HepG2 (cell line): ENCODE data around the gene HILPDA. TPM values are rescaled to one million over a fixed set of nuclear protein-coding genes. Genes with fewer than 3 reads are reported as not detected.

Experiments
- ATF1 ChIP-seq: IDR thresholded peaks from 2 replicates; pipeline ENCODE4 v1.6.1; 2016; ENCODE audit warnings: mild to moderate bottlenecking, control low read depth
- ATF6 ChIP-seq: sonication (generic); formaldehyde crosslinking; conservative IDR thresholded peaks from 2 replicates; pipeline ENCODE4 v1.4.0; 2020; ENCODE audit warnings: missing genetic modification reagents
- FOXJ3 ChIP-seq: sonication (generic); formaldehyde crosslinking; IDR thresholded peaks from 2 replicates; pipeline ENCODE4 v1.4.0; 2020; ENCODE audit warnings: missing genetic modification reagents, mild to moderate bottlenecking, borderline replicate concordance
- HNRNPH1 ChIP-seq: fragments of 200-400 bp; formaldehyde crosslinking; optimal IDR thresholded peaks from 2 replicates; pipeline ENCODE3; 2017; ENCODE audit warnings: mild to moderate bottlenecking, low read depth, low read length
- JUNB ChIP-seq: sonication (generic); formaldehyde crosslinking; IDR thresholded peaks from 2 replicates; pipeline ENCODE4 v1.8.0; 2022; ENCODE audit warnings: missing genetic modification reagents, mild to moderate bottlenecking, borderline replicate concordance
- MAFG ChIP-seq: sonication (generic); formaldehyde crosslinking; IDR thresholded peaks from 2 replicates; pipeline ENCODE4 v1.5.1; 2020; ENCODE audit warnings: mild to moderate bottlenecking, missing genetic modification reagents
- MBNL3 ChIP-seq: fragments of 250-450 bp; sonication (Bioruptor Pico); conservative IDR thresholded peaks from 2 replicates; pipeline ENCODE4 v1.8.0; 2022; ENCODE audit warnings: mild to moderate bottlenecking, inconsistent platforms
- PHF20 ChIP-seq: sonication (generic); formaldehyde crosslinking; IDR thresholded peaks from 2 replicates; pipeline ENCODE4 v1.5.0; 2020; ENCODE audit warnings: mild to moderate bottlenecking, missing genetic modification reagents
- RELA ChIP-seq: sonication (generic); formaldehyde crosslinking; IDR thresholded peaks from 2 replicates; pipeline ENCODE4 v1.4.0; 2020; ENCODE audit warnings: missing genetic modification reagents
- RXRA ChIP-seq: sonication (generic); formaldehyde crosslinking; IDR thresholded peaks from 2 replicates; pipeline ENCODE4 v1.5.1; 2020; ENCODE audit warnings: missing genetic modification reagents
- SAFB2 ChIP-seq: sonication (generic); formaldehyde crosslinking; IDR thresholded peaks from 2 replicates; pipeline ENCODE4 v1.5.1; 2020; ENCODE audit warnings: missing genetic modification reagents, low read depth, mild to moderate bottlenecking, borderline replicate concordance
- SALL2 ChIP-seq: sonication (generic); formaldehyde crosslinking; IDR thresholded peaks from 2 replicates; pipeline ENCODE4 v1.8.1; 2023; ENCODE audit warnings: mild to moderate bottlenecking, missing genetic modification reagents, inconsistent platforms
- ZNF12 ChIP-seq: sonication (generic); formaldehyde crosslinking; IDR thresholded peaks from 2 replicates; pipeline ENCODE4 v1.5.0; 2020; ENCODE audit warnings: missing genetic modification reagents
- ZNF142 ChIP-seq: sonication (generic); formaldehyde crosslinking; IDR thresholded peaks from 2 replicates; pipeline ENCODE4 v1.4.0; 2020; ENCODE audit warnings: missing genetic modification reagents
- ZNF496 ChIP-seq: sonication (generic); formaldehyde crosslinking; IDR thresholded peaks from 2 replicates; pipeline ENCODE4 v1.8.1; 2023; ENCODE audit warnings: mild to moderate bottlenecking, moderate library complexity, missing genetic modification reagents; ENCODE audit not compliant: insufficient replicate concordance
- ZNF572 ChIP-seq: sonication (generic); formaldehyde crosslinking; IDR thresholded peaks from 2 replicates; pipeline ENCODE4 v1.5.1; 2020; ENCODE audit warnings: mild to moderate bottlenecking, missing genetic modification reagents
- ZNF629 ChIP-seq: sonication (generic); formaldehyde crosslinking; conservative IDR thresholded peaks from 2 replicates; pipeline ENCODE4 v1.5.0; 2020; ENCODE audit warnings: missing genetic modification reagents
- ZNF749 ChIP-seq: sonication (generic); formaldehyde crosslinking; IDR thresholded peaks from 2 replicates; pipeline ENCODE4 v1.8.0; 2022; ENCODE audit warnings: mild to moderate bottlenecking, missing genetic modification reagents, moderate library complexity, borderline replicate concordance
- ZNF839 ChIP-seq: sonication (generic); formaldehyde crosslinking; IDR thresholded peaks from 2 replicates; pipeline ENCODE4 v1.4.0; 2020; ENCODE audit warnings: missing genetic modification reagents, mild to moderate bottlenecking, borderline replicate concordance
- polyA plus RNA-seq, 8 experiments: library from polyadenylated mRNA; depleted of rRNA in 3 of 8; stranded (reverse) in 7 of 8; unstranded in 1 of 8; fragments of >200 nt; fragmentation: Illumina TruSeq in 4 of 8; extraction: Trizol in 4 of 8; gene quantifications; 2 replicates each; pipeline versions ENCODE4 v1.2.1 to v1.2.3, GENCODE V29; 2011 to 2016; ENCODE audit warnings: low read depth in 4 of 8, missing spikeins in 1 of 8, mixed read lengths in 1 of 8; ENCODE audit not compliant: insufficient read depth in 1 of 8
- total RNA-seq, 5 experiments: library from RNA; depleted of rRNA; stranded (reverse); fragments of >200 nt; fragmentation: Illumina TruSeq; extraction: Trizol; gene quantifications; 2 replicates each; pipeline ENCODE4 v1.2.3, GENCODE V29; 2016; ENCODE audit warnings: low read depth in 1 of 5
- TF ChIP-seq, protein P1 (sequence below): sonication (generic); formaldehyde crosslinking; IDR thresholded peaks from 2 replicates; pipeline ENCODE4 v1.8.1; 2023; ENCODE audit warnings: missing genetic modification reagents, inconsistent platforms, borderline replicate concordance

HILPDA gene
- total and polyA plus RNA-seq, 2 of the 13 experiments (the other 11 are each of a cell fraction or from before 2014, with no cell fraction given), result 11.1 to 44.0 TPM

DNA sequence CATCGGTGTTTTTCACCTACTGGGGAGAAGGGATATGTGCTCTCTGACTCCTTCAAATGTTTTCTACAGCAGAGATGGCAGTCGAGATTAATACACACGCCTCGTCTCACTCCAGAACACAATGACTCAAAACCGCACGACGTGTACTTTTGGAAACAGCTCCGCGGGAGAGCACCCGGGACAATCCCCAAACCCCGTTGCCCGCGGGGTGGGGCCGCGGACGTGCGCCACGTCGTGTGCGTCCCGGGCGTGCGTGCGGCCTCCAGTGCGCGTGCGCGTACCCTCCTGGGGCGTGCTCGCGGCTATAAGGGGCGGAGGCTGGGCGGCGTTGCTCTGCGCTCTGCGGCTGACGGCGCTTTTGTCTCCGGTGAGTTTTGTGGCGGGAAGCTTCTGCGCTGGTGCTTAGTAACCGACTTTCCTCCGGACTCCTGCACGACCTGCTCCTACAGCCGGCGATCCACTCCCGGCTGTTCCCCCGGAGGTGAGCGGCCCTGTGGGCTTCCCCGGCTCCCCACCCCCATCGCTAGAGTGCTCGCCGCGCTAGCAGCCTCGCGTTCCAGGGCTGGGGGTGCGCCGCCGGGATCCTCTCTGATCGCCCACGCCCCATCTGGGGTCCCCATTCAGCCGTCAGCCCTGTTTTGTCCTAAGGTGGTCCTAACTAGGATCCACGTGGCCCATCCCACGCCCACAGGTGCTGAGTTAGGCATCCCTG is at the start of gene HILPDA (continued):
- TF ChIP-seq MAFG (CRISPR knock-in tag) (no peak), RXRA (CRISPR knock-in tag) (no peak; the same call in 1 of the 2 replicates), SALL2 (CRISPR knock-in tag) (peak; percentile 21; the same call in 1 of the 2 replicates), ZNF496 (CRISPR knock-in tag) (no peak), SAFB2 (CRISPR knock-in tag) (peak; percentile 76; the same call in 1 of the 2 replicates), JUNB (no peak), ZNF12 (CRISPR knock-in tag) (no peak), ATF1 (CRISPR knock-in tag) (no peak), PHF20 (CRISPR knock-in tag) (peak; percentile 73; the same call in 1 of the 2 replicates), MBNL3 (CRISPR knock-in tag) (no peak), HNRNPH1 (no peak), ZNF629 (no peak), ZNF572 (CRISPR knock-in tag) (no peak), ATF6 (CRISPR knock-in tag) (no peak), ZNF749 (peak; percentile 80; the same call in 1 of the 2 replicates), ZNF839 (CRISPR knock-in tag) (no peak; the same call in 1 of the 2 replicates), ZNF142 (CRISPR knock-in tag) (0 out of 2 replicates have a peak, but pooled peaks have one; percentile 40), FOXJ3 (CRISPR knock-in tag) (no peak), RELA (CRISPR knock-in tag) (no peak)
- TF ChIP-seq, protein P1, sequence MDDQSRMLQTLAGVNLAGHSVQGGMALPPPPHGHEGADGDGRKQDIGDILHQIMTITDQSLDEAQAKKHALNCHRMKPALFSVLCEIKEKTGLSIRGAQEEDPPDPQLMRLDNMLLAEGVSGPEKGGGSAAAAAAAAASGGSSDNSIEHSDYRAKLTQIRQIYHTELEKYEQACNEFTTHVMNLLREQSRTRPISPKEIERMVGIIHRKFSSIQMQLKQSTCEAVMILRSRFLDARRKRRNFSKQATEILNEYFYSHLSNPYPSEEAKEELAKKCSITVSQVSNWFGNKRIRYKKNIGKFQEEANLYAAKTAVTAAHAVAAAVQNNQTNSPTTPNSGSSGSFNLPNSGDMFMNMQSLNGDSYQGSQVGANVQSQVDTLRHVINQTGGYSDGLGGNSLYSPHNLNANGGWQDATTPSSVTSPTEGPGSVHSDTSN, result no peak
